Fibroblast of lung (primary cell): ENCODE measurements around the gene AP3D1.

Experiments
- EZH2 ChIP-seq: IDR thresholded peaks from 2 replicates; pipeline ENCODE4 v1.5.1; 2012; ENCODE audit warnings: low read length, control low read depth, mild to moderate bottlenecking; ENCODE audit errors: missing control alignments
- TF ChIP-seq, protein P1 (sequence below), 2 donors: IDR thresholded peaks in 1 of 2; conservative IDR thresholded peaks in 1 of 2; 1 replicate in 1 of 2; 2 replicates in 1 of 2; pipeline ENCODE4 v1.5.1; 2011 to 2012; ENCODE audit warnings: low read length in 2 of 2, control low read depth in 1 of 2, inconsistent platforms in 1 of 2, low read depth in 1 of 2, mild to moderate bottlenecking in 1 of 2

DNA sequence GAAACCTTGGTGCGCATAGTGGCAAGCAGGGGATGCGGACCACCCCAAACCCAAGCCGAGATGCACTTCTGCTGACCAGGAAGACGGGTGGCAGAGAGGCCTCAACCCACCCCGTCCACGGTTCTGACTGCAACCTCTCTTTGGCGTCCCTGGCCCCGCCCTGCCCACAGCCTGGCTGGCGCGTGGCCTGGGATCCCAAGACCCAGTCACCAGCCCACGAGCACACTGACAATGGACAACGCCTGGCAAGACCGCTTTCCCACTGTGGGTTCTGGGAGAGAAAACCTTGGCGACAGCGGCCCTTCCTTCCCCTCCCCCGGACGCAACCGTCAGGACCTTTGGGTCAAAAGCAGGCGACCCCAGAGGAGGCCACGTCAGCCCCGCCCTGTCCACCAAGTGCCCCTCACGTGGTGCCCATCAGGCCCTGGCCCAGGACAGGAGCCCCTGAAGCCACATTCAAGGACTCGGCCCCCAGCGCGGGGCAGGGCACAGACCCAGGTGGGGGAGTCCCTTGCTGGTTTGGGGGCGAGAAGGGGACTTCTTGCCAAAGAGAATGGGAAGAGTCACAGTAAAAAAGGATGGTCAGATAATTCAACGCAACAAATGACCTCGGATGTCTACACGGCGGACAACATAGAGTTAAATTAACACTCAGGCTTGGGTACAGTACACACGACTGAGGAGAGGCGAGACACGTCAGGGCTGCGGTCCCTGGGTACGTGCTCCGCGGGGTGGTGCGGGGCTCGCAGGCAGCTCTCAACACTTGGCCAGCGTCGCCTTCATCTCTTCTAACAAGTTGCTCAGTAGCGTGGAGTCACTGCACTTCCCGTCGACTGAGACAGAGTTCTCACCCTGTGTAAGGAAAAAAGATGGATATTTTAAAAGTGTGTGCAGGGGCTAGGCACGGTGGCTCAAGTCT, 49.7 kb downstream of the AP3D1 start:
- TF ChIP-seq, protein P1, sequence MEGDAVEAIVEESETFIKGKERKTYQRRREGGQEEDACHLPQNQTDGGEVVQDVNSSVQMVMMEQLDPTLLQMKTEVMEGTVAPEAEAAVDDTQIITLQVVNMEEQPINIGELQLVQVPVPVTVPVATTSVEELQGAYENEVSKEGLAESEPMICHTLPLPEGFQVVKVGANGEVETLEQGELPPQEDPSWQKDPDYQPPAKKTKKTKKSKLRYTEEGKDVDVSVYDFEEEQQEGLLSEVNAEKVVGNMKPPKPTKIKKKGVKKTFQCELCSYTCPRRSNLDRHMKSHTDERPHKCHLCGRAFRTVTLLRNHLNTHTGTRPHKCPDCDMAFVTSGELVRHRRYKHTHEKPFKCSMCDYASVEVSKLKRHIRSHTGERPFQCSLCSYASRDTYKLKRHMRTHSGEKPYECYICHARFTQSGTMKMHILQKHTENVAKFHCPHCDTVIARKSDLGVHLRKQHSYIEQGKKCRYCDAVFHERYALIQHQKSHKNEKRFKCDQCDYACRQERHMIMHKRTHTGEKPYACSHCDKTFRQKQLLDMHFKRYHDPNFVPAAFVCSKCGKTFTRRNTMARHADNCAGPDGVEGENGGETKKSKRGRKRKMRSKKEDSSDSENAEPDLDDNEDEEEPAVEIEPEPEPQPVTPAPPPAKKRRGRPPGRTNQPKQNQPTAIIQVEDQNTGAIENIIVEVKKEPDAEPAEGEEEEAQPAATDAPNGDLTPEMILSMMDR (conservative IDR thresholded peaks at IDR 0.05 in 1 of 2, IDR thresholded peaks at IDR 0.05 in 1 of 2; ENCODE audit: low read depth in 1 of 2, low read length in 2 of 2), result no peak
- TF ChIP-seq EZH2, result no peak
